ENCODE data around the gene FAM193B.

The FAM193B gene

GRCh38 chr5:177490311-177490991, 63.9 kb downstream of the FAM193B start:
- no peak for TF ChIP-seq TOX (CRISPR knock-in tag; IDR thresholded peaks at IDR 0.05; ENCODE audit: borderline replicate concordance)
- TF ChIP-seq PATZ1 (CRISPR knock-in tag; IDR thresholded peaks at IDR 0.05; ENCODE audit: borderline replicate concordance): no peak
- no peak for TF ChIP-seq GLIS3 (CRISPR knock-in tag; IDR thresholded peaks at IDR 0.05)
- no peak for TF ChIP-seq CSDC2 (CRISPR knock-in tag; IDR thresholded peaks at IDR 0.05)
- no peak for TF ChIP-seq ESRRG (CRISPR knock-in tag; IDR thresholded peaks at IDR 0.05)
- TF ChIP-seq ZFP30 (CRISPR knock-in tag; IDR thresholded peaks at IDR 0.05): no peak
- TF ChIP-seq OSR1 (CRISPR knock-in tag; IDR thresholded peaks at IDR 0.05): no peak
- TF ChIP-seq CREB5 (CRISPR knock-in tag; IDR thresholded peaks at IDR 0.05; ENCODE audit: low read depth): no peak
- TF ChIP-seq RARB (CRISPR knock-in tag; IDR thresholded peaks at IDR 0.05): no peak
- no peak for TF ChIP-seq ISL1 (CRISPR knock-in tag; IDR thresholded peaks at IDR 0.05)
- no peak for ATAC-seq

- TF ChIP-seq OSR1 (CRISPR knock-in tag; IDR thresholded peaks at IDR 0.05): no peak
- no peak for TF ChIP-seq ZFP3 (CRISPR knock-in tag; IDR thresholded peaks at IDR 0.05)
- no peak for TF ChIP-seq CREB5 (CRISPR knock-in tag; IDR thresholded peaks at IDR 0.05; ENCODE audit: low read depth)
- TF ChIP-seq ZC3H10 (CRISPR knock-in tag; IDR thresholded peaks at IDR 0.05): no peak
- TF ChIP-seq ZNF565 (CRISPR knock-in tag; conservative IDR thresholded peaks at IDR 0.05; ENCODE audit: low read depth): no peak
- TF ChIP-seq ZNF70 (CRISPR knock-in tag; IDR thresholded peaks at IDR 0.05): no peak
- TF ChIP-seq ISL1 (CRISPR knock-in tag; IDR thresholded peaks at IDR 0.05): no peak
- TF ChIP-seq PPARA (CRISPR knock-in tag; IDR thresholded peaks at IDR 0.05; ENCODE audit: borderline replicate concordance): no peak
- no peak for TF ChIP-seq POU6F1 (CRISPR knock-in tag; IDR thresholded peaks at IDR 0.05; ENCODE audit: borderline replicate concordance, low read depth)
- no peak for TF ChIP-seq SNAI2 (CRISPR knock-in tag; IDR thresholded peaks at IDR 0.05)
- TF ChIP-seq ARNTL (CRISPR knock-in tag; IDR thresholded peaks at IDR 0.05; ENCODE audit: borderline replicate concordance, low read depth): no peak
- no peak for TF ChIP-seq ZFP30 (CRISPR knock-in tag; IDR thresholded peaks at IDR 0.05)
- ATAC-seq: no peak
Measured at GRCh38 chr5:177489119-177489716, 65.1 kb downstream of the FAM193B start.

- no peak for ATAC-seq
Measured at GRCh38 chr5:177487975-177488374, 66.4 kb downstream of the FAM193B start.

More at GRCh38 chr5:177487975-177488374, 66.4 kb downstream of the FAM193B start:
- TF ChIP-seq GLIS3 (CRISPR knock-in tag; IDR thresholded peaks at IDR 0.05): no peak
- no peak for TF ChIP-seq TOX (CRISPR knock-in tag; IDR thresholded peaks at IDR 0.05; ENCODE audit: borderline replicate concordance)
- TF ChIP-seq TSHZ2 (CRISPR knock-in tag; IDR thresholded peaks at IDR 0.05): no peak
- no peak for TF ChIP-seq ZC3H10 (CRISPR knock-in tag; IDR thresholded peaks at IDR 0.05)
- TF ChIP-seq PPARA (CRISPR knock-in tag; IDR thresholded peaks at IDR 0.05; ENCODE audit: borderline replicate concordance): no peak
- no peak for TF ChIP-seq CSDC2 (CRISPR knock-in tag; IDR thresholded peaks at IDR 0.05)
- no peak for TF ChIP-seq PATZ1 (CRISPR knock-in tag; IDR thresholded peaks at IDR 0.05; ENCODE audit: borderline replicate concordance)
- no peak for TF ChIP-seq POU6F1 (CRISPR knock-in tag; IDR thresholded peaks at IDR 0.05; ENCODE audit: borderline replicate concordance, low read depth)
- no peak for TF ChIP-seq SNAI2 (CRISPR knock-in tag; IDR thresholded peaks at IDR 0.05)
- TF ChIP-seq ZNF70 (CRISPR knock-in tag; IDR thresholded peaks at IDR 0.05): no peak
- TF ChIP-seq BACH2 (CRISPR knock-in tag; IDR thresholded peaks at IDR 0.05; ENCODE audit: borderline replicate concordance): no peak
- TF ChIP-seq ZFP30 (CRISPR knock-in tag; IDR thresholded peaks at IDR 0.05): no peak
- TF ChIP-seq OSR1 (CRISPR knock-in tag; IDR thresholded peaks at IDR 0.05): no peak
- no peak for TF ChIP-seq ZNF565 (CRISPR knock-in tag; conservative IDR thresholded peaks at IDR 0.05; ENCODE audit: low read depth)
- TF ChIP-seq TCF4 (CRISPR knock-in tag; IDR thresholded peaks at IDR 0.05; ENCODE audit: borderline replicate concordance): no peak
- no peak for TF ChIP-seq ZNF8 (CRISPR knock-in tag; IDR thresholded peaks at IDR 0.05)
- no peak for TF ChIP-seq ISL1 (CRISPR knock-in tag; IDR thresholded peaks at IDR 0.05)
